ENCODE results near the gene NDUFB2.
"Not testable (repeated sequence)": the region's sequence is repeated elsewhere in the genome, so short reads cannot be mapped to it uniquely, and the experiment has no call there.

NDUFB2 gene

DNA sequence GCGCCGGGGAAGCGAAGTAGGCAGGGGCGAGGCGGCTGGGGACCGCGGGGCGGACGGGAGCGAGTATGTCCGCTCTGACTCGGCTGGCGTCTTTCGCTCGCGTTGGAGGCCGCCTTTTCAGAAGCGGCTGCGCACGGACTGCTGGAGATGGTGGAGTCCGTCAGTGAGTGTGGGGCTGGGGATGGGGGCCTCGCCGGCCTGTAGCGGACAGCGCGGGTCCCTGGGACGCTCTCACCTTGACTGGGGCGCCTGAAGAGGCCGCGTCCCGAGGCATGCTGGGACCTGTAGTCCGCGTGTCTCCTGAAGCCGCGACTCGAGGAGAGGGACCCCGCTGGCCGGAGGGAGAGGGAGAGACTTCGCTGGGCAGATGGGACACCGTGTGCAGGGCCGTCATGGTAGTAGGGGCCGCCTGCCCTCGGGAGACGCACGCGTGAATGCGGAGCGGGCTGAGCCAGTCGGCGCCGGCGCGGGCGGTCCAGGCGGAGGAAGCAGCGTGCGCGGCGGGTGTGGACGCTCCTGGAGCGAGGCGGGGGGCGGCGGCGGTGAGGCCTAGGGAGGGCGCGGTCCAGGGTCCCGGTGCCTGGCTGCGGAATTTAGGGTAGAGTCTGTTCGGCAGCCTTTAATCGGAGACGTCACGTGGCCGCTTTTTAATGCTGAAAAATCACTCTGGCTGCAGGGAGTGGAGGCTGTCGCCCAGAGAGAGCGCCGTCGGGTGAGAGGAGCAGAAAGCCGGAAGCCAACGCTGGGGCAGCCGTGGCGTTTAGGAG, at the start of gene NDUFB2:
TSS of gene NDUFB2 (plus strand) at position 29 of the 767 bp plus-strand sequence. CDS start at position 66, 37 bp downstream.
- peak; percentile 62 for DNase-seq

DNA sequence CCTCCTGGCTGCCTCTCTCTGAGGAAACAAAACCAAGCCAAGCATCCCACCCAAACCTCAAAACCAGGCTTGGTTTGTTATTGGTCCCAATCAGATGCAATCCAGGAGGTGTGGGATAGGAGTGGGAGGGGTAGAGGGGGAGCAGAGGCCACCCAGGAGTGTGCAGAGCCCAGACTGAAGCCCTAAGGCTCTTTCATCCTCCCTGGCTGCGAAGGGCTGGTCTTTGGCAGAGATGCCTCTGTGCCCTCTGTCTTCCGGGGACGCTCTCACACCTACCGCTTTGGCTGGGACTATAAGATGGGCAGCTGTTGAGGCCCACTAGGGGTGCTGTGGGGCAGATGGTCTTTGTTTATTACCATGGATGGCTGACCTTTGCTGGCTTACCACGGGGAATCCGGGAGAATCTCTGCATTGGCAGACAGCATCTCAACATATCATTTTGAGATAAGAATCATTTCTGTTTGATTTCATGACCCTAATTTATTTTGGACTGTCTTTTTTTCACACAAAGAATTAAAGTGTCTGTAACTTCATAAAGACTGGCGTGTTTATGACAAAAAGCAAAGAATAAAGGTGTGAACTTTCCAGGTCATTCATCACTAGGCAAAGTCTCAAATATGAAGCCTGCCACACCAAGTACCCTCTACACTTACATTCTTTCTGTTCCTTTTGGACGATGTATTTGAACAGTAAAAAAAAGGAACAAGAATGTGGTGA, 49.4 kb upstream of the NDUFB2 start:
- DNase-seq = no peak

DNA sequence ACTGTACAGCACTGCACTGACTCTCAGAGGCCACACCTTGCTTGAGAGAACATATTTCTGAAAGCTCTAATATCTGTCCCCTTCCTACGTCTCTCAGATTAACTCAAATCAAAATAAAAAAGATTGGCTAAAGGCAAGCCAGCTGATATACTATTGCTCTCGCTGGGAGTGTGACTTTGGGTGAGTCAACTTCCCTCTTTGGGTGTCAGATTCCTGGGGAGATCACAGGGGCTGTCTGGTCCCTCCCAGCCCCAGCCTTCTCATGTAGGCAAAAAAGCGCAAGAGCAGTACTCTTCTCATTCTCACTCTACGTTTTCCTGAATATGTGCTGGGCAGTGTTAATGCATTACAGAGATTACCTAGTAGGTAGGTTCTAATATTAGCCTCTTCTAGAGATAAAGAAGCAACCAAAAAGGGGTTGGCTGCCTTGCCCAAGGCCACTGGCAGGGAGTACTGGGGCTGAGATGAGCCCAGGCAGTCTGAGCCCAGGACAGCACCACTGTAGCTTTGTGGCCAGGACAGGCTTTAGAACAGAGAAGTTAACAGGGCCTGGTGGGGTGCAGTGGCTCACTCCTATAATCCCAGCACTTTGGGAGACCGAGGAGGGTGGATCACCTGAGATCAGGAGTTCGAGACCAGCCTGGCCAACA, 46.8 kb upstream of the NDUFB2 start:
- DNase-seq = no peak

DNA sequence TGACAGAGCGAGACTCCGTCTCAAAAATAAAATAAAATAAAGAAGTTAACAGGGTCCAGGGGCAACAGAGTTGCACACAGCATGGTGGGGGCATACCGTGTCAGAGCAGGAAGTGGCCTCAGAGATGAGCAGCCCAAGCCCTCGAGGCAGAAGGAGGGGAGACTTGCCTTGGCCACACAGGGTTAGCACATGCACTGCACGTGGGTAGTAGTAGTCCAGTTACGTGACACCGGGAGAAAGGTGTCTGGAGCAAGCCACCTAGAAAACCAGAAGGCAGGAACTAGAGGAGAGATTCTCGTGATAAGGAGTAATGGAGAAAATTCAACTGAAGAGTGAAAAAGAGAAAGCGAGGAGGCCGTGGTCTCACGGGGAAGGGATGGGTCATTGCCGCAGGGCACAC, 46.1 kb upstream of the NDUFB2 start:
- DNase-seq = no peak

DNA sequence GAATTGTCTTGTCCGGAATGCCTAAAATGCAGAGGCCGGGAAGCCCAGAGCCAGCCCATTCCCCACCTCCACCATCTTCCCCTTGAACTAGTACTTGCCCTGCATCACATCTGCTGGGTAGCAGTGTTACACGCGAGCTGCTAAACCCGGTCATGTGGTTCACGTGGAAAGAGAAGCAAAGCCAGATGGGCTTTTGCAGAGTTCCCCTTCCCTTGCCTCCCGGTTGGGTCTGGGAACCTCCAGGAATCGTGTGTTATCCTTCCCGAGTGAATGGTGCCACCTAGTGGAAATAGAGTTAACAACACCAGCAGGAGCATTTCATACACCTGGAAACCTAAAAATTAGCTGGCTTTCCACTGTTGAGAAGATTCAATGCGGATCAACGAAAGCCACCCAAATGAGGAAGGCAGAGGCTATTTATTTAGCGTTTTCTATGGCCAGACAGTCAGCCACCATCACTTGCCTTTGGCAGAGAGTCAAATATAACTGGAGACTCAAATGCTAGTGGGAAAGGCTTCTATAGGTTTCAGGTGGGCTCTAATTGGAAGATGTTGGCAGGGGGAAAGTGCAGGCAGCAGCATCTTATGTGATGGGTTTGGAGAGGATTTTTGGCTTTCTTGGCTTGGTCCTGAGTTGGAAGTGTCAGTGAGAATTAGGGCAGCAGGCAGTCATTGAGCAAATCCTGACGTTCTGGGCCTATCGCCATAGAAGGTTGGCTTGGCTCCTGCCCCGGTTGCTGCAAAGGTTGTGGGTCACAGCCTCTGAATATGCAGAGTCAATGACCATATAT, 43.0 kb upstream of the NDUFB2 start:
- peak; percentile 67 for DNase-seq

DNA sequence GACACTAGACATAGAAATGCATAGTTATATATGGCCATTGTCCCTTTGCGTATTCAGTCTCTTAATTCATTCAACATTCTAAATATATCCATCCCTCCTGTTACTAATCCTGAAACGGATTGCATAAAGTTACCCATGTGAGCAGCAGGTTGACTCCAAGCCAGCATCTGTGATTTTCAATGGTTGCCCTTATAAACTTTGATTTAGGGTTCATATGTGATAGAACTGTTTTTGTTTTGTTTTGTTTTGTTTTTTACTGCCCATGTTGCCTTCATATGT, 42.5 kb upstream of the NDUFB2 start:
- DNase-seq = no peak

DNA sequence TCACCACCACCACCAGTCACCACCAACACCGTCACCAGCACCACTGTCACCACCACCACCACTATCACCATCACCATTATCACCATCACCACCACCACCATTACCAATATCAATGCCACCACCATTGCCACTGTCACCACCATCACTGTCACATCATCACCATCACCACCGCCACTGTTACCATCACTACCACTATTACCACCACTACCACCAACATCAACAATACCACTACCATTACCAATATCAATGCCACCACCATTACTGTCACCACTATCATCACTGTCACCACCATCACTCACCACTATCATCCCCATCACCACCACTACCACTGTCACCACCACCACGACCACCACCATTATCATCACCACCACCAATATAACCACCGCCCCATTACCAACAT, 41.8 kb upstream of the NDUFB2 start:
- DNase-seq = no peak

DNA sequence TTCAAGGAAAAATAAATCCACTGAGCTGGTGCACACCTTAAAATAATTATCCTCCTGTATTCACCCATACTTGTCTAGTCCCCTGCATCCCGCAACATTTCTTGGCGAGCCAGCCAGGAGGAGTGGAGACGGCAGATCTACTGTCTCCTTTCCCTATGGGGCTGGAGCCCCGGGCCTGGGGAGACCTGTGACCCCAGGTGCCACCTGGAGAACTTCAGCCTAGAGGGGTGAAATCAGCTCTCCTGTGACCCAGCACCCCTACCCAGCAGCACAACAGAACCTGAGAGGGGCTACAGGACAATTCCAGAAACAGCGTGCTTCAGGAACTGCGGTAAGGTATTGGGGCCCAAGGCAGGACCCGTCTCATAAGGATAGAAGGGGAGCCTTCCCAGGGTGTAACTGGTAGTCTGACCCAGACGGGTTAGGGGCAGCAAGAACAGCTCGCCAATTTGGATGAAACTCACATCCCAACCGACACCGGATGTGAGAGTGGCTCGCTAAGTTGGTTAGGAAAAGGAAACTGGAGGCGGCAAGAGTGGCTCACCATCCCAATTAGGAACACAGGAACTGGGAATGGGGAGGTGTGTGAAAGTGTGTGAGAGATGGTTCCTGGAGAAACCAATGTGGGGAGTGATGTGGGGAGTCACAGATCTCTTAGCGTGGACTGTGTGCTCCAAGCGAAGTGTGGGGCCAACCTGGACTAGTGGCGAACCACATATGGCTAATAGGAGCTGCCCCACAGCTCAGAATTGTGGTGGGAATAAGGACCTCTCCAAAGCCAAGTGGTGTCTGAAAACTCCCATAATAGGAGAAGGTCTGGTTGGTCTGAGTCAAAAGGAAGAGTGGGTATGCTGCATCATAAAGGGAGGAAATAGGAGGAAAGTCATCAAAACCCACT, 40.7 kb upstream of the NDUFB2 start:
- no peak for DNase-seq

DNA sequence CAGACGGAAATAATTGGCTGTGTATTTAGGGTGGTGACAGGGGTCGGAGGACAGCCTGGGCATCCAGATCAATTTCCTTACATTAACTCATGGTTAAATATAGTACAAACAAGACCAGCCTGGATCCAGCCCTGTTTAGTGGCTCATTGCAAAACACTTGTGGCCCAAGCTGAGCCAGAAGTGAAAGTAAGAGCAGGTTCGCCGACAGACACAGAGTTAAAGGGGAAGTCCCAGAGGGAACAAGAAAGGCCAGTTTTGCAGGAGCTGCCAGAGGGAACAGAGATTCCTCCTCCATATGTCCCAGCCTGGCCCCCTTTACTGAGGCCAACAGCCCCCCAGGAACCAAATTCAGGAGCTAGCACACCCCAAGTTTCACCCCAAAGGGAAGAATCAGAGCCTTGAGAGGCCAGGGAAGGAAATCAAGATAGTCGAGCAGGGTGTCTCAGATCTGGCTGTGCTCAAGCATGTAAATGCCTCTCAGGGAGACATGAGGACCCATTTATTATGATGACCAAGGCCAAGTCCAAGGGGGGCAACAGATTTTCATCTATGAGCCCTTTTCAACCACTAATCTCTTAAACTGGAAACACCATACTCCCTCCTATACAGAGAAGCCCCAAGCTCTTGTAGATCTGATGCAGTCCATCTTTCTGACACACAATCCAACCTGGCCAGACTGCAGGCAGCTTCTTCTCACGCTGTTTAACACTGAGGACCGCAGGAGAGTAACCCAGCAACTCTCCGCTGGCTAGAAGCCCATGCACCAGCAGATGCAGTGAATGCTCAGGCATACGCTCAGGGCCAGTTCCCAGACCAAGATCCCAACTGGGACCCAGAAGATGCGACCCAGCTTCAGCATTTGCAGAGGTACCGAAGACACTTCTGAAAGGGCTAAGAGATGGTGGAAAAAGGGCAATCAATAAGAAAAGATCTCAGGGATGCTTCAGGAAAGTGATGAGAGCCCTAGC, 39.7 kb upstream of the NDUFB2 start:
- no peak for DNase-seq

DNA sequence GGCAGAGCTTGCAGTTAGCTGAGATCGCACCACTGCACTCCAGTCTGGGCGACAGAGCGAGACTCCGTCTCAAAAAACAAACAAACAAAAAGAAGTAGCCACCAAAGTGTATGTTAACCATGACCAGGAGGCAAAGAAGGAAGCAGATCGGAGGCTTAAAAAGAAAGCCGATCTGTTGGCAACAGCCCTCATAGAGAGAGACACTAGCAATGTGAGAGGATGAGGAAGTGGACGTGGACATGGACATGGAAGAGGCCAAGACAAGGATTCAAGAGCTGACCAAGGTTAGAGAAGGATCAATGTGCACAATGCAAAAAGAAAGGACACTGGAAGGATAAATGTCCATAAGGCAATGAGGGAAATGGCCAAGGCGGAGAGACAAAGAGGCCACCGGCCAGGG, 38.6 kb upstream of the NDUFB2 start:
- DNase-seq = no peak

DNA sequence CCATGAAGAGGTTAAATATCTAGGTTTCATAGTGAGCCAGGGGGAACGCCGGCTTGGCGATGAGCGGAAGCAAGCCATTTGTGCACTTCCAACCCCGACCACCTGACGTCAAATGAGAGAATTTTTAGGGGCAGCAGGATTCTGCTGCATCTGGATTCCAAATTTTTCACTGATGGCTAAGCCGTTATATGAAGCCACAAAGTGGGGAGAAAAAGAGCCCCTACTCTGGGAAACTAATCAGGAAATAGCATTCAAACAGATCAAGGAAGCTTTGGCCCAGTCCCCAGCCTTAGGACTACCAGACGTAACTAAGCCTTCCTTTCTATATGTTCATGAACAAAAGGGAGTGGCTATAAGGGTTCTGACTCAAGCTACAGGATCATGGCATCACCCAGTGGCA, 36.7 kb upstream of the NDUFB2 start:
- DNase-seq = no peak

DNA sequence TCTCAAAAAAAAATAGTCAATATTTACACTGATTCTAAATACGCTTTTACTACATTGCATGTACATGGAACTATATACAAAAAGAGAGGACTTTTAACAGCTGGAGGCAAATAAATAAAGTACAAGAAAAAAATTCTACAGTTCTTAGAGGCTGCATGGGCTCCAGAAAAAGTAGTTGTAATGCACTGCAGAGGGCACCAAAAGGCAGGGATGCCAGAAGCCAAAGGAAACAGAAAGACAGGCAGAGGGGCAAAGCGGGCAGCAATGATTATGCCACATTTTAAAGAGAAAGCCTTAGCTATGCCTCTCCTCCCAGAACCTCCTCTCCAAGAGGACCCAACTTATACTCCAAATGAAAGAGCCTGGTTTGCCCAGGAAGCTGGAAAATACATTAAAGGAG, 35.4 kb upstream of the NDUFB2 start:
- DNase-seq = no peak

DNA sequence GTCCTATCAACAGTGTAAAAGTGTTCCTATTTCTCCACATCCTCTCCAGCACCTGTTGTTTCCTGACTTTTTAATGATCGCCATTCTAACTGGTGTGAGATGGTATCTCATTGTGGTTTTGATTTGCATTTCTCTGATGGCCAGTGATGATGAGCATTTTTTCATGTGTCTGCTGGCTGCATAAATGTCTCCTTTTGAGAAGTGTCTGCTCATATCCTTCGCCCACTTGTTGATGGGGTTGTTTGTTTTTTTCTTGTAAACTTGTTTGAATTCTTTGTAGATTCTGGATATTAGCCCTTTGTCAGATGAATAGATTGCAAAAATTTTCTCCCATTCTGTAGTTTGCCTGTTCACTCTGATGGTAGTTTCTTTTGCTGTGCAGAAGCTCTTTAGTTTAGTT, 33.6 kb upstream of the NDUFB2 start:
- DNase-seq = not testable (repeated sequence)

DNA sequence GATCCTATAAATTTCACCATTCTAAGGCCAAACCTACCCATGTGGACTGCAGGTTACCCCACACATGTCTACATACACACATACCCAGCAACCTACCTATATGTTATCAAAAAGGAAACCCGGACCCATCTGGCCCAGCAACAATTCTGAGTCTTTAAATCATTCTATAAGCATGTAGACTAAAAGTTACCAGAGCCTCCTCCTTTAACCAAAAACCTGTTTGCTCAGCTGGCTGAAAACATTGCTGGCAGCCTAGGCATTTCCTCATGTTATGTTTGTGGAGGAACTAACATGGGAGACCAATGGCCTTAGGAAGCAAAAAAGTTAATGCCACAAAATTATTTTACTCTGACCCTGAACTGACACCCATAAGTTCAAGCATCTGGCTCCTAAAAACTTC, 29.0 kb upstream of the NDUFB2 start:
- no peak for DNase-seq

DNA sequence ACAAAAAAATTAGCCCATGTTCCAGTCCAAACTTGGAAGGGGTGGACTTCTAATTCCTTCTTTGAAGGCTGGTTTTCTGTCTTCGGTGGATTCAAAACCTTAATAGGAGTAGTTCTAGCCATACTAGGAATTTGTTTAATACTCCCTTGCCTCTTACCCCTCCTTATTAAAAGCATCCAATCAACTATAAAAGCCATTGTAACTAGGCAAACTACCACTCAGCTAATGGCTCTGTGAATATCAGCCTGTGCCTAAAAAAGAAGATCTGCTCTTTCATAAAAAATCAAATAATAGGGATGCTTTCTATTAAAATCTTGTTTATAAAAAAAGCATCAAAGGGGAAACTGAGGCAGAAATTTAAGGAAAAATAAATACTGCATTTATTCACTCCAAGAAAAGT, 27.9 kb upstream of the NDUFB2 start:
- no peak for DNase-seq

DNA sequence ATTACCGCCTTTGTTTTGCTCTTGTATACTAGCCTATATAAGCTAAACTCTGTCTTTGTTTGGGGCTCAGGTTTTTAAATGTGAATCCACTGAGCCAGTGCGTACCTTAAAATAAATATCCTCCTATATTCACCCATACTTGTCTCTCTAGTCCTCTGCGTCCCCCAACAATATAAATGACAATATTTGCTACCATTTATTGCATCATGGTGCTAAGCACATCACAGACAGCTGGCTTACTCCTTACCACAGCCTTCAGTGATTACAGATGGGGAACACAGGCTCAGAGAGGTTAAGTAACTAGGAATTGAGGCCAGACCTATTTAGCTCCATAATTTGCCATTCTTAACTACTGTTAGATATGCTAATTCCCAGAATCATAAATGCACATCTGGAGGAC, 27.2 kb upstream of the NDUFB2 start:
- DNase-seq = no peak

DNA sequence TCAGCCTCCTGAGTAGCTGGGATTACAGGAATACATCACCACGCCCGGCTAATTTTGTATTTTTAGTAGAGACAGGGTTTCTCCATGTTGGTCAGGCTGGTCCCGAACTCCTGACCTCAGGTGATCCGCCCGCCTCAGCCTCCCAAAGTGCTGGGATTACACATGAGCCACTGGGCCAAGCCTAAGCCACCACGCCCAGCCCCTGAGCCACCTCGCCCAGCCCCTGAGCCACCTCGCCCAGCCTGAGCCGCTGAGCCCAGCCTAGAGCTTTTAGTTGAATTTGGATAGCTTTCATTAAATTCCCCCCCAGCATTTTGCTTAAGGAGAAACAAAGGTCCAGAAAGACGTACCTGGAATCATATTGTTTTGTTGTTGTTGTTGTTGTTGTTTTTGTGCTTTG, 26.6 kb upstream of the NDUFB2 start:
- DNase-seq = not testable (repeated sequence)

DNA sequence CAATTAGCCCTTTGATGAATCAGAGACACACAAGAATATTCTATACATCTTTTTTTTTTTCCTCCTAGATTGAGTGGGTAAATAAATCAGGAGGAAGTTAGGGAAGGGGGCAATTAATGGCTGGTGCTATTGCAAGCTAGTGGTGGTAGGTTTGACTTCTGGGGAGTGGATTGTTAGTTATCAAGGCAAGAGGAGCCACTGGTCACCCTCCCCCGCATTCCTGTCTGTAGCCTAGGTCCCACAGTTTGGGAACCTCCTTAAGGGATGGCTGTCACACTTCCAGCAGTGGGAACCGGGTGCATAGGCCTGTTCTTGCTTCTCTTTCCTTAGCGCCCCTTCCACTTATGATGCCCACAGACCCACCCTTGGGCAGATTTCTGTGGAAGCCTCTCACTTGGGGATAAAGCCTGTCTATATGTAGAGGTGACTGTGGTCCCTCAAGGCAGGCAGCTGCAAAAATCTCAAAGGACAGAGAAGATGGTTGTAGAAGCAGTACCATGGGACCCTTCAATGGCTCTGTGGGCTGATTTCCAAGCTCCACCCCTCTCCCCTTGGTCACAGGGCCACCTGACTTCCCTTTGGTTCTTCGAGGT, 26.1 kb upstream of the NDUFB2 start:
- DNase-seq = no peak

DNA sequence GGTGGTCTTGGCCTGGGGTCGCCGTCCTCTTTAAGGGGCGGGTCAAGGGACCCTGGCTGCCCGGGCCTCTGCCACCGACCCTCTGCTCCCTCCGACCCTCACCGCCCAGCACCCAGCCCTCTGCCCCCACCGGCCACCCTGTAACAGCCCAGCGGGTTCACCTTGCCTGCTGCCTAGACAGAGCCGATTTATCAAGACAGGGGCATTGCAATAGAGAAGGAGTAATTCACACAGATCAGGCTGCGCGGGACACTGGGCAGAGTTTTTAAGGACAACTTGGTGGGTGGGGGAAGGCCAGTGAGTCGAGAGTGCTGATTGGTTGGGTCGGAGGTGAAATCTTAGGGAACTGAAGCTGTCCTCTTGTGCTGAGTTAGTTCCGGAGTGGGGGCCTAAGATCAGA, 24.5 kb upstream of the NDUFB2 start:
- DNase-seq = no peak

DNA sequence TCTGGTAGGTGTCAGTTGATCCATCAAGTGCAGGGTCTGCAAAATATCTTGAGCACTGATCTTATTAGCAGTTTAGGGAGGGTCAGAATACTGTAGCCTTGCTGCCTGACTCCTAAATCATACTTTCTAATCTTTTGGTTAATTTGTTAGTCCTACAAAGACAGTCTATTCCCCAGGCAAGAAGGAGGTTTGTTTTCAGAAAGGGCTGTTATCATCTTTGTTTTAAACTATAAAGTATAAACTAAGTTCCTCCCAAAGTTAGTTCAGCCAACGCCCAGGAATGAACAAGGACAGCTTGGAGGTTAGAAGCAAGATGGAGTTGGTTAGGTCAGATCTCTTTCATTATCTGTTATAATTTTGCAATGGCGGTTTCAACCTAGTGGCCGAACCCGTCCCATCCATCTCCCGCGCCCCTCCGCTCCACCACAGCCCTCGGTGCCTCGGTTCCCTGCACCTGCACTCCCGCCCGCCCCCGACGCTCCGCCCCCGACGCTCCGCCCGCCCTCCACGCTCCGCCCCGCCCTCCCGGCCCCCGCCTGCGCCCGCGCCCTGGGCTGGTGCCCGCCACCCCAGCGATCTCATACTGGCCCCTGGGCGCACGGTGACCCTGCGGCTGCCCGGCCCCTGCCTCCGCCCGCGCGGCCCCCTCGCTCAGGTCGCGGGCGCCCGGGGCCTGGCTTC, 24.0 kb upstream of the NDUFB2 start, which contains the start of gene ADCK2:
TSS of gene ADCK2 (plus strand) at position 564 of the 681 bp plus-strand sequence. CDS start 386 bp downstream, outside the sequence.
- peak; percentile 15 for DNase-seq
